HepG2 (cell line): Measurements from ENCODE around the gene PGAP3. TPM values are rescaled to one million over a fixed set of nuclear protein-coding genes. Genes with fewer than 3 reads are reported as not detected.

Experiments used
- ARNT ChIP-seq: fragments of 450-650 bp; IDR thresholded peaks from 2 replicates; pipeline ENCODE4 v1.6.1; 2017
- BHLHE40 ChIP-seq: IDR thresholded peaks from 2 replicates; pipeline ENCODE4 v1.6.1; 2011; ENCODE audit warnings: low read length, improper control_type of control experiment
- DDIT3 ChIP-seq: sonication (generic); formaldehyde crosslinking; IDR thresholded peaks from 2 replicates; pipeline ENCODE4 v1.4.0; 2020; ENCODE audit warnings: mild to moderate bottlenecking, missing genetic modification reagents
- HDAC2 ChIP-seq: sonication (generic); formaldehyde crosslinking; IDR thresholded peaks from 2 replicates; pipeline ENCODE4 v1.4.0; 2020; ENCODE audit warnings: missing genetic modification reagents
- ISL2 ChIP-seq: sonication (generic); formaldehyde crosslinking; IDR thresholded peaks from 2 replicates; pipeline ENCODE4 v1.5.0; 2020; ENCODE audit warnings: missing genetic modification reagents
- JDP2 ChIP-seq: sonication (generic); formaldehyde crosslinking; IDR thresholded peaks from 2 replicates; pipeline ENCODE4 v1.8.1; 2022; ENCODE audit warnings: missing genetic modification reagents, borderline replicate concordance
- JUNB ChIP-seq: sonication (generic); formaldehyde crosslinking; IDR thresholded peaks from 2 replicates; pipeline ENCODE4 v1.8.0; 2022; ENCODE audit warnings: missing genetic modification reagents, mild to moderate bottlenecking, borderline replicate concordance
- KAT8 ChIP-seq: IDR thresholded peaks from 2 replicates; pipeline ENCODE4 v1.6.1; 2016; ENCODE audit warnings: missing genetic modification reagents, missing compliant biosample characterization
- KMT2A ChIP-seq: sonication (generic); formaldehyde crosslinking; IDR thresholded peaks from 2 replicates; pipeline ENCODE4 v1.4.0; 2020; ENCODE audit warnings: missing genetic modification reagents
- LCORL ChIP-seq, 2 experiments: fragments of 450-650 bp in 1 of 2; sonication (generic) in 1 of 2; formaldehyde crosslinking in 1 of 2; IDR thresholded peaks; 2 replicates each; pipeline versions ENCODE4 v1.5.0 to v1.6.1; 2017 to 2020; ENCODE audit warnings: antibody characterized with exemption in 1 of 2, missing genetic modification reagents in 1 of 2
- MXI1 ChIP-seq: IDR thresholded peaks from 3 replicates; pipeline ENCODE4 v1.6.1; 2012; ENCODE audit warnings: low read depth, low read length, inconsistent platforms, borderline replicate concordance
- NBN ChIP-seq: fragments of 450-650 bp; conservative IDR thresholded peaks from 2 replicates; pipeline ENCODE4 v1.6.1; 2017
- SIN3B ChIP-seq: fragments of 150-350 bp; IDR thresholded peaks from 2 replicates; pipeline ENCODE4 v1.6.1; 2014; ENCODE audit warnings: low read length
- SRF ChIP-seq: IDR thresholded peaks from 2 replicates; pipeline ENCODE4 v1.6.1; 2011; ENCODE audit warnings: mild to moderate bottlenecking, low read depth, low read length, moderate library complexity
- TMF1 ChIP-seq: sonication (generic); formaldehyde crosslinking; IDR thresholded peaks from 2 replicates; pipeline ENCODE4 v1.8.1; 2022; ENCODE audit warnings: low read depth, missing genetic modification reagents
- ZFP36L1 ChIP-seq: sonication (generic); formaldehyde crosslinking; IDR thresholded peaks from 2 replicates; pipeline ENCODE4 v1.8.0; 2022; ENCODE audit warnings: mild to moderate bottlenecking, missing genetic modification reagents, moderate library complexity
- ZFP90 ChIP-seq: sonication (generic); formaldehyde crosslinking; IDR thresholded peaks from 2 replicates; pipeline ENCODE4 v1.8.0; 2022; ENCODE audit warnings: missing genetic modification reagents, mild to moderate bottlenecking, inconsistent platforms, borderline replicate concordance
- ZNF136 ChIP-seq: sonication (generic); formaldehyde crosslinking; IDR thresholded peaks from 2 replicates; pipeline ENCODE4 v1.8.1; 2022; ENCODE audit warnings: low read depth, mild to moderate bottlenecking, moderate library complexity, missing genetic modification reagents
- ZNF160 ChIP-seq: sonication (generic); formaldehyde crosslinking; IDR thresholded peaks from 2 replicates; pipeline ENCODE4 v1.8.0; 2022; ENCODE audit warnings: mild to moderate bottlenecking, inconsistent platforms, missing genetic modification reagents
- ZNF207 ChIP-seq: fragments of 450-650 bp; IDR thresholded peaks from 2 replicates; pipeline ENCODE4 v1.6.1; 2016; ENCODE audit warnings: antibody characterized with exemption, borderline replicate concordance
- ZNF224 ChIP-seq: sonication (generic); formaldehyde crosslinking; IDR thresholded peaks from 2 replicates; pipeline ENCODE4 v1.5.0; 2020; ENCODE audit warnings: mild to moderate bottlenecking, missing genetic modification reagents
- ZNF333 ChIP-seq: sonication (generic); formaldehyde crosslinking; IDR thresholded peaks from 2 replicates; pipeline ENCODE4 v1.4.0; 2020; ENCODE audit warnings: mild to moderate bottlenecking, missing genetic modification reagents, borderline replicate concordance
- ZNF501 ChIP-seq: sonication (generic); formaldehyde crosslinking; IDR thresholded peaks from 2 replicates; pipeline ENCODE4 v1.5.1; 2020; ENCODE audit warnings: mild to moderate bottlenecking, moderate library complexity, missing genetic modification reagents
- ZNF598 ChIP-seq: sonication (generic); formaldehyde crosslinking; IDR thresholded peaks from 2 replicates; pipeline ENCODE4 v1.5.1; 2020; ENCODE audit warnings: mild to moderate bottlenecking, missing genetic modification reagents, borderline replicate concordance
- polyA plus RNA-seq, 8 experiments: library from polyadenylated mRNA; depleted of rRNA in 3 of 8; stranded (reverse) in 7 of 8; unstranded in 1 of 8; fragments of >200 nt; fragmentation: Illumina TruSeq in 4 of 8; extraction: Trizol in 4 of 8; gene quantifications; 2 replicates each; pipeline versions ENCODE4 v1.2.1 to v1.2.3, GENCODE V29; 2011 to 2016; ENCODE audit warnings: low read depth in 4 of 8, missing spikeins in 1 of 8, mixed read lengths in 1 of 8; ENCODE audit not compliant: insufficient read depth in 1 of 8
- total RNA-seq, 5 experiments: library from RNA; depleted of rRNA; stranded (reverse); fragments of >200 nt; fragmentation: Illumina TruSeq; extraction: Trizol; gene quantifications; 2 replicates each; pipeline ENCODE4 v1.2.3, GENCODE V29; 2016; ENCODE audit warnings: low read depth in 1 of 5
- TF ChIP-seq, protein P1 (sequence below): sonication (generic); formaldehyde crosslinking; IDR thresholded peaks from 2 replicates; pipeline ENCODE4 v1.5.0; 2020; ENCODE audit warnings: missing genetic modification reagents
- TF ChIP-seq, protein P2 (sequence below): IDR thresholded peaks from 2 replicates; pipeline ENCODE4 v1.6.1; 2016; ENCODE audit warnings: control low read depth

Gene PGAP3
- total and polyA plus RNA-seq, 2 of the 13 experiments (the other 11 are each of a cell fraction or from before 2014, with no cell fraction given) = 11.9 to 14.6 TPM

DNA sequence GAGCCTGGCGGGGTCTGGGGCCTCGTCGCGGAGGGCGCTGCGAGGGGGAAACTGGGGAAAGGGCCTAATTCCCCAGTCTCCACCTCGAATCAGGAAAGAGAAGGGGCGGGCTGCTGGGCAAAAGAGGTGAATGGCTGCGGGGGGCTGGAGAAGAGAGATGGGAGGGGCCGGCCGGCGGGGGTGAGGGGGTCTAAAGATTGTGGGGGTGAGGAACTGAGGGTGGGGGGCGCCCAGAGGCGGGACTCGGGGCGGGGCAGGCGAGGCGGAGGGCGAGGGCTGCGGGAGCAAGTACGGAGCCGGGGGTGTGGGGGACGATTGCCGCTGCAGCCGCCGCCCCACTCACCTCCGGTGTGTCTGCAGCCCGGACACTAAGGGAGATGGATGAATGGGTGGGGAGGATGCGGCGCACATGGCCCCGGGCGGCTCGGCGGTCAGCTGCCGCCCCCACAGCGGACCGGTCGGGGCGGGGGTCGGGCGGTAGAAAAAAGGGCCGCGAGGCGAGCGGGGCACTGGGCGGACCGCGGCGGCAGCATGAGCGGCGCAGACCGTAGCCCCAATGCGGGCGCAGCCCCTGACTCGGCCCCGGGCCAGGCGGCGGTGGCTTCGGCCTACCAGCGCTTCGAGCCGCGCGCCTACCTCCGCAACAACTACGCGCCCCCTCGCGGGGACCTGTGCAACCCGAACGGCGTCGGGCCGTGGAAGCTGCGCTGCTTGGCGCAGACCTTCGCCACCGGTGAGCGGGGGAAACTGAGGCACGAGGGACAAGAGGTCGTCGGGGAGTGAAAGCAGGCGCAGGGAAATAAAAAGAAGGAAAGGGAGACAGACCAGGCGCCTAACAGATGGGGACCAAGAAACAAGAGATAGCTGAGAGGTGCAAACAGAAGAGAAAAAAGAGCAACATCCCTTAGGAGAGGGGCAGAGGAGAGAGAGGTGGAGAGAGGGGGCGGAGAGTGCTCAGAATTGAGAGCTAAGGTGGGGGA is 19.6 kb downstream of the PGAP3 start, which contains the start of gene PNMT (continued):
- no peak; the same call in 1 of the 2 replicates for TF ChIP-seq KMT2A (CRISPR knock-in tag)
- no peak for TF ChIP-seq ZNF207
- TF ChIP-seq ZNF136 (CRISPR knock-in tag) = peak; percentile 69; the same call in 1 of the 2 replicates
- peak; percentile 82 for TF ChIP-seq HDAC2 (CRISPR knock-in tag)
- TF ChIP-seq JDP2 = no peak
- TF ChIP-seq NBN = no peak
- TF ChIP-seq MXI1 = peak; percentile 9; the same call in 1 of the 3 replicates
- no peak for TF ChIP-seq ZNF333 (CRISPR knock-in tag)
- TF ChIP-seq DDIT3 (CRISPR knock-in tag) = no peak
- TF ChIP-seq SIN3B = no peak
- TF ChIP-seq KAT8 (CRISPR knock-in tag) = peak; percentile 55; the same call in 1 of the 2 replicates
- no peak for TF ChIP-seq ZNF160 (CRISPR knock-in tag)
- no peak for TF ChIP-seq ISL2 (CRISPR knock-in tag)
- TF ChIP-seq JUNB (CRISPR knock-in tag) = 0 out of 2 replicates have a peak, but pooled peaks have one; percentile 6
- TF ChIP-seq ARNT = no peak
- no peak; the same call in 1 of the 2 replicates for TF ChIP-seq TMF1 (CRISPR knock-in tag)
- no peak for TF ChIP-seq LCORL (IDR thresholded peaks at IDR 0.05)
- peak; percentile 89 for TF ChIP-seq LCORL (CRISPR knock-in tag; IDR thresholded peaks at IDR 0.05)
- no peak for TF ChIP-seq BHLHE40
- TF ChIP-seq, protein P1, sequence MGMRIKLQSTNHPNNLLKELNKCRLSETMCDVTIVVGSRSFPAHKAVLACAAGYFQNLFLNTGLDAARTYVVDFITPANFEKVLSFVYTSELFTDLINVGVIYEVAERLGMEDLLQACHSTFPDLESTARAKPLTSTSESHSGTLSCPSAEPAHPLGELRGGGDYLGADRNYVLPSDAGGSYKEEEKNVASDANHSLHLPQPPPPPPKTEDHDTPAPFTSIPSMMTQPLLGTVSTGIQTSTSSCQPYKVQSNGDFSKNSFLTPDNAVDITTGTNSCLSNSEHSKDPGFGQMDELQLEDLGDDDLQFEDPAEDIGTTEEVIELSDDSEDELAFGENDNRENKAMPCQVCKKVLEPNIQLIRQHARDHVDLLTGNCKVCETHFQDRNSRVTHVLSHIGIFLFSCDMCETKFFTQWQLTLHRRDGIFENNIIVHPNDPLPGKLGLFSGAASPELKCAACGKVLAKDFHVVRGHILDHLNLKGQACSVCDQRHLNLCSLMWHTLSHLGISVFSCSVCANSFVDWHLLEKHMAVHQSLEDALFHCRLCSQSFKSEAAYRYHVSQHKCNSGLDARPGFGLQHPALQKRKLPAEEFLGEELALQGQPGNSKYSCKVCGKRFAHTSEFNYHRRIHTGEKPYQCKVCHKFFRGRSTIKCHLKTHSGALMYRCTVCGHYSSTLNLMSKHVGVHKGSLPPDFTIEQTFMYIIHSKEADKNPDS (CRISPR knock-in tag) = no peak
- peak; percentile 80; the same call in 1 of the 2 replicates for TF ChIP-seq ZFP90 (CRISPR knock-in tag)
- 0 out of 2 replicates have a peak, but pooled peaks have one; percentile 75 for TF ChIP-seq ZNF224 (CRISPR knock-in tag)
- TF ChIP-seq SRF = no peak
- TF ChIP-seq ZFP36L1 (CRISPR knock-in tag) = no peak; the same call in 1 of the 2 replicates
- peak; percentile 76 for TF ChIP-seq ZNF501
- TF ChIP-seq, protein P2, sequence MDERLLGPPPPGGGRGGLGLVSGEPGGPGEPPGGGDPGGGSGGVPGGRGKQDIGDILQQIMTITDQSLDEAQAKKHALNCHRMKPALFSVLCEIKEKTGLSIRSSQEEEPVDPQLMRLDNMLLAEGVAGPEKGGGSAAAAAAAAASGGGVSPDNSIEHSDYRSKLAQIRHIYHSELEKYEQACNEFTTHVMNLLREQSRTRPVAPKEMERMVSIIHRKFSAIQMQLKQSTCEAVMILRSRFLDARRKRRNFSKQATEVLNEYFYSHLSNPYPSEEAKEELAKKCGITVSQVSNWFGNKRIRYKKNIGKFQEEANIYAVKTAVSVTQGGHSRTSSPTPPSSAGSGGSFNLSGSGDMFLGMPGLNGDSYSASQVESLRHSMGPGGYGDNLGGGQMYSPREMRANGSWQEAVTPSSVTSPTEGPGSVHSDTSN = no peak
- 0 out of 2 replicates have a peak, but pooled peaks have one; percentile 76 for TF ChIP-seq ZNF598 (CRISPR knock-in tag)
